Calu3 (cell line): Measurements from ENCODE around the gene DRAXIN. TPM values are rescaled to one million over a fixed set of nuclear protein-coding genes. Genes with fewer than 3 reads are reported as not detected.
A peak's percentile ranks its signal among the peaks of the same experiment; 100 is the strongest.

Experiments
- BruUV-seq: library from RNA; stranded (reverse); fragments of 400-500 nt; replicated peaks from 2 replicates; lab custom pipeline; 2021; lab: Mats Ljungman, UMichigan
- CTCF ChIA-PET: fragments of 300-600 bp; sonication (Branson Sonifier 250); formaldehyde crosslinking; loops from one replicate; lab custom pipeline; 2022; ENCODE audit warnings: antibody characterized with exemption; lab: Charles Lee
- DNase-seq: peaks from one replicate; pipeline ENCODE4 v3.0.0; 2022
- H3K27ac Mint-ChIP-seq: one replicate; pipeline ENCODE4 v1.8.0; 2022; ENCODE audit warnings: mixed read lengths; ENCODE audit not compliant: unreplicated experiment
- H3K27me3 Mint-ChIP-seq: one replicate; pipeline ENCODE4 v1.8.0; 2022; ENCODE audit warnings: mixed read lengths; ENCODE audit not compliant: unreplicated experiment
- H3K36me3 Mint-ChIP-seq: one replicate; pipeline ENCODE4 v1.8.0; 2022; ENCODE audit warnings: mild to moderate bottlenecking, moderate library complexity, mixed read lengths; ENCODE audit not compliant: insufficient read depth, unreplicated experiment
- H3K4me1 Mint-ChIP-seq: one replicate; pipeline ENCODE4 v1.8.0; 2022; ENCODE audit warnings: mild to moderate bottlenecking, low read depth, mixed read lengths; ENCODE audit not compliant: unreplicated experiment
- H3K4me3 Mint-ChIP-seq: one replicate; pipeline ENCODE4 v1.8.0; 2022; ENCODE audit warnings: mild to moderate bottlenecking, low read depth, moderate library complexity, mixed read lengths; ENCODE audit not compliant: unreplicated experiment
- H3K9me3 Mint-ChIP-seq: one replicate; pipeline ENCODE4 v1.8.0; 2022; ENCODE audit warnings: low read depth, mixed read lengths; ENCODE audit not compliant: unreplicated experiment
- intact Hi-C: fragments of 100-400 bp; cut with micrococcal nuclease; formaldehyde crosslinking; loops from one replicate; pipeline ENCODE4 v1.10.0; 2022; ENCODE audit not compliant: unreplicated experiment
- total RNA-seq: library from RNA; stranded (reverse); gene quantifications from 2 replicates; pipeline ENCODE4 v1.2.3, GENCODE V29; 2022
- TF ChIP-seq, protein P1 (sequence below): fragments of 200-600 bp; IDR thresholded peaks from one replicate; pipeline ENCODE4 v1.8.0; 2022; ENCODE audit warnings: antibody characterized with exemption; ENCODE audit not compliant: unreplicated experiment

The DRAXIN gene
- total RNA-seq, 1 experiment from 2014 or later, result not detected

DNA sequence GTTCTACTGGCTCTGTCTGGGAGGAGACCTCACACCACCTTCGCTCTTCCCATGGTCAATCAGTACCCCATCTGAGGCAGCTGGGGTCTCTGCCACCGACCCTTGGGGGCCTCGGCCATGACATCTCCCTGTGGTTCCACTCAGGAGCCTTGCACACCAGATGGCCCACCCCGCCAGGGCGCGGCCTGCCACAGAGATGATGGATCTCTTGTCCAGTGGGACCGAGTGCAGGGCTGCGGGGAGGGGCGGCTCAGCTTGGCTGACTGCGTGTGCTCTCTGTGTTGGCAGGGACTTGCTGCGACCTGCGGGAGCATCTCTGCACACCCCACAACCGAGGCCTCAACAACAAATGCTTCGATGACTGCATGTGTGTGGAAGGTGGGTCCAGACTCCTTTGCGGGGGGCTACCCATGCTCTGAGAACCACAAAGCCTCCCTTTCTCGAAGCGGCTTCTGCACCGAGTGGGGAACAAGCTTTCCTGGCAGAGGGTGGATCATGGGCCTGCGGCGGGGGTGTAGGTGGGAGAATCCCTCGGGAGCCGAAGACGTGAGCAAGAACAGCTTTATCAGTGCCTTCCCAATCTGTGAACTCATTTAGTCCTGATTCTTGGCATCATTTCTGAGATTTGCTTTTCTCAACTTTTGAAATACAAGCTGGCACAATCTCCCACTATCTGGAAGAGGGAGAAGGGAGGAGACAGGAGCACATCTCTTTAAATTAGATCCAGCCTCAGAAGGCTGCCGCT lies 23.5 kb downstream of the DRAXIN start:
- Mint-ChIP-seq H3K9me3 (no peaks in the 10 kb centered on the region), H3K36me3 (no peaks in the 10 kb centered on the region), H3K27me3 (peaks cover 36% of the 10 kb centered on the region), H3K4me3 (no peak overlapping the region), H3K27ac (no peak overlapping the region), H3K4me1 (no peaks in the 10 kb centered on the region)
- TF ChIP-seq, protein P1, sequence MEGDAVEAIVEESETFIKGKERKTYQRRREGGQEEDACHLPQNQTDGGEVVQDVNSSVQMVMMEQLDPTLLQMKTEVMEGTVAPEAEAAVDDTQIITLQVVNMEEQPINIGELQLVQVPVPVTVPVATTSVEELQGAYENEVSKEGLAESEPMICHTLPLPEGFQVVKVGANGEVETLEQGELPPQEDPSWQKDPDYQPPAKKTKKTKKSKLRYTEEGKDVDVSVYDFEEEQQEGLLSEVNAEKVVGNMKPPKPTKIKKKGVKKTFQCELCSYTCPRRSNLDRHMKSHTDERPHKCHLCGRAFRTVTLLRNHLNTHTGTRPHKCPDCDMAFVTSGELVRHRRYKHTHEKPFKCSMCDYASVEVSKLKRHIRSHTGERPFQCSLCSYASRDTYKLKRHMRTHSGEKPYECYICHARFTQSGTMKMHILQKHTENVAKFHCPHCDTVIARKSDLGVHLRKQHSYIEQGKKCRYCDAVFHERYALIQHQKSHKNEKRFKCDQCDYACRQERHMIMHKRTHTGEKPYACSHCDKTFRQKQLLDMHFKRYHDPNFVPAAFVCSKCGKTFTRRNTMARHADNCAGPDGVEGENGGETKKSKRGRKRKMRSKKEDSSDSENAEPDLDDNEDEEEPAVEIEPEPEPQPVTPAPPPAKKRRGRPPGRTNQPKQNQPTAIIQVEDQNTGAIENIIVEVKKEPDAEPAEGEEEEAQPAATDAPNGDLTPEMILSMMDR, result no peak
- DNase-seq, result no peak
- no TSS peak for BruUV-seq
- intact Hi-C loops, result loop anchor here (5.0 kb wide), 1 partner anchor 63 kb away; the partner anchor contains the start of genes FBXO2 and FBXO44
- CTCF ChIA-PET, result no interaction called here

DNA sequence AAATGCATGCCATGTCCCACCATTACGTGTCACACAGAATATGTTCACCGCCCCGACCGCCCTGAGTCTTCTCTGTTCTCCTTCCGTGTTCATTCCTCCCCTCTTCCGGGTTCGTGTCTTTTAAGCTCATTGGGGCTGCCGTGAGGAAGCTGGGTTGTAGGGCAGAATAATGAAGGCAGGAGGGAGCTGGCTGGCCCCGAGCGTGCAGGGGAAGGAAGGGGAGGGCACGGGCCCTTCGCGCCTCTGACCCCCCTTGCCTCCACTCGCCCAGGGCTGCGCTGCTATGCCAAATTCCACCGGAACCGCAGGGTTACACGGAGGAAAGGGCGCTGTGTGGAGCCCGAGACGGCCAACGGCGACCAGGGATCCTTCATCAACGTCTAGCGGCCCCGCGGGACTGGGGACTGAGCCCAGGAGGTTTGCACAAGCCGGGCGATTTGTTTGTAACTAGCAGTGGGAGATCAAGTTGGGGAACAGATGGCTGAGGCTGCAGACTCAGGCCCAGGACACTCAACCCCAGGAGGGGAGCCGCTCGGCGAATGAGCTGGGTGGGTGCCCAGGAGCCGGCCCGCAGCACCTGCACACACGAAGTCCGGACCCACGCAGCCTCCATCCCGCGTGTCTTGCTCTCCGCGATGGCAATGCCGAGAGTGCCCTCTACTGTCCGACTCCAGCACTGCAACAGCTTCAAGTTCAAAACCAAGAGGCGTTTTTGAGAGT lies 28.0 kb downstream of the DRAXIN start:
- intact Hi-C loops, result loop anchor here (5.0 kb wide), 1 partner anchor 67 kb away; the partner anchor contains the start of genes FBXO2 and FBXO44
- no TSS peak for BruUV-seq
- Mint-ChIP-seq H3K4me1 (no peaks in the 10 kb centered on the region), H3K27ac (no peak overlapping the region), H3K9me3 (no peaks in the 10 kb centered on the region), H3K4me3 (peak overlapping the region; percentile 72), H3K36me3 (no peaks in the 10 kb centered on the region), H3K27me3 (peaks cover 22% of the 10 kb centered on the region)
- CTCF ChIA-PET, result interaction anchor here (0.9 to 1.7 kb wide), 6 partner anchors 12 to 69 kb away, joined by 3 to 18 read pairs (median 8); partner anchors contain the start of genes AGTRAP, FBXO6 and MAD2L2
- peak; percentile 56 for DNase-seq
- TF ChIP-seq, protein P1, result peak; percentile 92

DNA sequence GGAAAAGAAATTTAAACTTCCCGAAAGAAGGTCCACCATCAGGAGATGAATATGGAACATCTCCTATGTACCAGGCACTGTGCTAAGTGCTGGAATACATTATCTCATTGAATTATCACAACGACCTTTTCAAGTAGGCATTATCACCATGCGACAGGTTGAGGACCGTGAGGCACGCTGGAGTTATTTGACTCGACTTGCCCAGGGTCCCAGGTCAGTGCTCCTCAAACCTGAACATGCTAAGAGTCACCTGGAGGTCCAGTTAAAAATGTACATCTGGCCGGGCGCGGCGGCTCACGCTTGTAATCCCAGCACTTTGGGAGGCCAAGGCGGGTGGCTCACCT lies 28.5 kb downstream of the DRAXIN start:
- CTCF ChIA-PET, result interaction anchor here (0.9 to 1.7 kb wide), 5 partner anchors 12 to 70 kb away, joined by 4 to 18 read pairs (median 10); partner anchors contain the start of genes AGTRAP and FBXO6
- no peak for DNase-seq
- no peaks in the 10 kb centered on the region for H3K36me3 Mint-ChIP-seq
- H3K4me1 Mint-ChIP-seq, result no peaks in the 10 kb centered on the region
- peaks cover 17% of the 10 kb centered on the region for H3K27me3 Mint-ChIP-seq
- H3K4me3 Mint-ChIP-seq, result peak overlapping the region; percentile 72
- intact Hi-C loops, result no loop called here
- no peak overlapping the region for H3K27ac Mint-ChIP-seq
- TF ChIP-seq, protein P1, result no peak
- no peaks in the 10 kb centered on the region for H3K9me3 Mint-ChIP-seq
- no TSS peak for BruUV-seq

DNA sequence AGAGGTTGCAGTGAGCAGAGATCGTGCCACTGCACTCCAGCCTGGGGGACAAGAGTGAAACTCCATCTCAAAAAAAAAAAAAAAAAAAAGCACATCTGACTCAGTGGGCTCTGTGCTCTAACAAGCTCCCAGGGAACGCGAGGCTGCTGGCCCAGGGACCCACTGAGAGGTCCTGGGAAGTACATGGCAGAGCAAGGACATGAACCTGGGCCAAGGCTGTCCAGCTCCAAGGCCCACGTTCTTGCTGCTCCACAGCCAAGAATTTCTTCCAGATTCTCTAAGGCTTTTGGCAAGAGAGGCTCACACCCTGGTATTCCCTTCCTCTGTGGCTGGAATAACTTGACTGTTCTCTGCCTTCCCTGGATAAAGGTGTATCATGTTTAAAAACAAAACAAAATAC lies 29.0 kb downstream of the DRAXIN start:
- TF ChIP-seq, protein P1, result no peak
- Mint-ChIP-seq H3K9me3 (no peaks in the 10 kb centered on the region), H3K36me3 (no peaks in the 10 kb centered on the region), H3K4me3 (no peak overlapping the region), H3K4me1 (no peaks in the 10 kb centered on the region), H3K27me3 (peaks cover 12% of the 10 kb centered on the region), H3K27ac (no peak overlapping the region)
- no peak for DNase-seq
- intact Hi-C loops, result no loop called here
- BruUV-seq, result no TSS peak
- CTCF ChIA-PET, result interaction anchor here (1.7 kb wide), 1 partner anchor 70 kb away, joined by 18 read pairs; no protein-coding TSS in a partner anchor
